Measurements from ENCODE around the gene GABRB3. TPM values are rescaled to one million over a fixed set of nuclear protein-coding genes. Genes with fewer than 3 reads are reported as not detected.

GABRB3 gene
- 1 to 10 TPM; 5.9 to 8.1 (median 7.1) TPM for polyA plus RNA-seq (ENCODE audit: insufficient read length in 4 of 4)

DNA sequence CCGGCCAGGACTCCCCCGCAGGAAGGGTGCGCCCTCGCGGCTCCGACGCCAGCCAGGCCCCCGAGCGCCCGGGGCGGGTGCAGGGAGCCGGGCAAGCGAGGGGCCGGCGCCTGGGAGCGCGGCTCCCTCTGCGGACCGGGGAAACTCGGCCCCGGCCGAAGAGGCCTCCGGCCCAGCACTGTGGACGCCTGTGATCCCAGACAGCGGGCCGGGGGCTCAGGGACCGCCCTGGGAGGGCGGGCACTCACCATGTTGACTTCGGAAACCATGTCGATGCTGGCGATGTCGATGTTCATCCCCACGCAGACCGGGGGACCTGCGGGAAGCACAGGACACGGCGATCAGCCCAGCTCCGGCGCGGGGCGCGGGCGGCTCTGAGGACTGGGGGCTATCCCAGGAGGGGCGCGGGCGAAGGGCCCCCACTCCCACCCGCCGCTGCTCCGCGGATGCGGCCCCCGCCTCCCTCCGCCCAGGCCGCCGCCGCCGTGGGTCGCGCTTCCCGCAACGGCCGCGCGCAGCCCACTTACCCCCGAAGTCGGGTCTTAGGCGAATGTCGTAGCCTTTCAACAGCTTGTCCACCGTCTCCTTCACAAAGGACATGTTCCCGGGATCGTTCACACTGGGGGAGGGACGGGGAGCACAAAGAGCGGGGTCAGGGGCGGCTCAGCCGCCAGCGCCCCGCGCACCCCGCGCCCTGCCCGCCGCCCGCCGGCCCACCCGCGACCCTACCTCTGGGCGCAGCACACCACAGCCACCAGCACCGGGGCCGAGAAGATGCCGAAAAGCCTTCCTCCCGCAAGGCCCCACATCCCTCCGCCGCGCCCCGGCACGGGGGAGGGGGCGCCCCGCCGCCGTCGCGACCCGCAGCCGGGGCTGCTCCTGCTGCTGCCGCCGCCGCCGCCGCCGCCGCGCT, at the start of gene GABRB3:
TSS of gene GABRB3 (minus strand) at position 913 of the 913 bp plus-strand sequence.
- no peak for DNase-seq (ENCODE audit: low read depth in 4 of 4, low spot score in 3 of 4)

- no peak for DNase-seq (ENCODE audit: low read depth in 4 of 4, low spot score in 3 of 4)
Measured at GRCh38 chr15:26807517-26808427, 34.9 kb upstream of the GABRB3 start.

- DNase-seq (ENCODE audit: low read depth in 4 of 4, low spot score in 3 of 4) = no peak
Measured at GRCh38 chr15:26806574-26806973, 33.7 kb upstream of the GABRB3 start.

GRCh38 chr15:26806151-26806550, 33.3 kb upstream of the GABRB3 start:
- no peak for DNase-seq (ENCODE audit: low read depth in 4 of 4, low spot score in 3 of 4)

DNA sequence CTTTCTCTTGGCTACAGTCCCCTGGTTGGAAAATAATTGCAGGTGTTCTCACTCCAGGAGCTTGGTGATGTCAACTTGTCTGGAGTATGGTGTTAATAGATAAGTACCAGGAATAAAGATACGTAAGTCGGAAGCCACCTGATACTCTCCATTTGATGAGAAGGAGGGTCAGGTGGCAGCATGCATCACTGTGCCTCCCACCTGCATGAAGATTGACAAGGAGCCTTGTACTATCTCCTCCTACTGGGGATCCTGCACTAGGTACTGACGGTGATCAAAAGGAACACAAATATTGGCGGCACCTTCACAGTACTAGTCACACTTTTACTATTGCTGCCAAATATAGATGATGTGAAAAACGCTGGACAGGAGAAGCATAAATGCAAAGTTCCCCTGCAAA, 32.6 kb upstream of the GABRB3 start:
- no peak for DNase-seq (ENCODE audit: low read depth in 4 of 4, low spot score in 3 of 4)

DNA sequence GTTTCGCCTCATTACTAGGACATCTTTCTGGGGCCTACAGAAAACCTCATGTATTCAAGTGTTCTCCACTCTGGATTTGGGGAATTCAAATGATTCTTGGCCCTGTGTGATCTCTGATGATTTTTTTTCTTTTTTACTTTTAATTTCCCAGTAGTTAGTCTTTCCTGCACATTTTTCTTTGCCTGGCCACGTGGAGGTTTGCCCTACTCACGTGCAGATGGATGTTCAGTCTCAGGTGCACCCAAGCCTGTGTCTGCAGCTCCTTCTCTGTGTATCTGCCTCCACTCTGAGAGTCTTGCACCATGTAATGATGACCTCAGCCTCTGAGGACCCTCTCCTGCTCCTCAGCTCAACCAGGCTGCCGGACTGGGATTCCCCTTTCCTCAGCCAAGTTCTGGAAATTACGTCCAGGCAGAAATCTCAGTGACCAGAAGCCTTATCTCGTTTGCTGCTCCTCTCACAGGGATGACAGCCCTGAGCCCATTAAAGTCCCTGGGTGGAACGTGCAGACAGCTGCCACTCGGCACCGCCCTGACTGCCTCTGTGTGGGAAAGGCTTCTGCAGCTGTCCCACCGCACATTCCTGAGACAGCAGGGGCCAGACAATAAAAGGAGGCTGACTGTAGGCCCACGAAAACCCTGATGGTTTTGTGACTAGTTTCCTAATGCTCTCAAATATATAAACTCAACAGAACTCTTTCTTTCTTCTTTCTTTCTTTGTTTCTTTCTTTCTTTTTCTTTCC, 31.4 kb upstream of the GABRB3 start:
- no peak for DNase-seq (ENCODE audit: low read depth in 4 of 4, low spot score in 3 of 4)

DNA sequence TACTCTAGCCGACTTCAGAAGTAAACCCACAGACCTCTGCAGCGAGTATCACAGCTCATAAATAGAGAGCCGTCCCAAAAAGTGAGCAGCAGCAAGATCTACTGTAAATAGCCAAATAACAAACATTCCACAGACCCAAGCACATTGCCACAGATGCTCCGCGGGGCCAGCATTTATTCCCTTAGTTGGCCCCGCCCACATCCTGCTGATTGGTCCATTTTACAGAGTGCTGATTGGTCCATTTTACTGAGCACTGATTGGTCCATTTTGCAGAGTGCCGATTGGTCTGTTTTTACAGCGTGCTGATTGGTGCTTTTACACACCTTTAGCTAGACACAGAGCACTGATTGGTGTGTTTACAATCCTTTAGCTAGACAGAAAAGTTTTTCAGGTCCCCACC, 17.3 kb upstream of the GABRB3 start:
- DNase-seq (ENCODE audit: low read depth in 4 of 4, low spot score in 3 of 4) = no peak

DNA sequence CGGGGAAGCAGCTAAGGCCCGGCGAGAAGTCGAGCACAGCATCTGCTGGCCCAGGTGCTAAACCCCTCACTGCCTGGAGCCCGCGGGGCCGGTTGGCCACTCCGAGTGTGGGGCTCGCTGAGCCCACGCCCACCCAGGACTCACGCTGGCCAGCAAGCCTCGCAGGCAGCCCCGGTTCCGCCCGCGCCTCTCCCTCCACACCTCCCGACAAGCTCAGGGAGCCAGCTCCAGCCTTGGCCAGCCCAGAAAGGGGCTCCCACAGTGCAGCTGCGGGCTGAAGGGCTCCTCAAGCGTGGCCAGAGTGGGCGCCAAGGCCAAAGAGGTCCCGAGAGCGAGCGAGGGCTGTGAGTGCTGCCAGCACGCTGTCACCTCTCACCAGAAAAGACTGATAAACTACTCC, 8.9 kb upstream of the GABRB3 start:
- no peak for DNase-seq (ENCODE audit: low read depth in 4 of 4, low spot score in 3 of 4)

GRCh38 chr15:26773917-26774316, 1.1 kb upstream of the GABRB3 start:
- no peak for DNase-seq (ENCODE audit: low read depth in 4 of 4, low spot score in 3 of 4)

GRCh38 chr15:26773067-26773877, 406 bp upstream of the GABRB3 start:
- DNase-seq (ENCODE audit: low read depth in 4 of 4, low spot score in 3 of 4) = peak in 1 of 4 donors; percentile 12

DNA sequence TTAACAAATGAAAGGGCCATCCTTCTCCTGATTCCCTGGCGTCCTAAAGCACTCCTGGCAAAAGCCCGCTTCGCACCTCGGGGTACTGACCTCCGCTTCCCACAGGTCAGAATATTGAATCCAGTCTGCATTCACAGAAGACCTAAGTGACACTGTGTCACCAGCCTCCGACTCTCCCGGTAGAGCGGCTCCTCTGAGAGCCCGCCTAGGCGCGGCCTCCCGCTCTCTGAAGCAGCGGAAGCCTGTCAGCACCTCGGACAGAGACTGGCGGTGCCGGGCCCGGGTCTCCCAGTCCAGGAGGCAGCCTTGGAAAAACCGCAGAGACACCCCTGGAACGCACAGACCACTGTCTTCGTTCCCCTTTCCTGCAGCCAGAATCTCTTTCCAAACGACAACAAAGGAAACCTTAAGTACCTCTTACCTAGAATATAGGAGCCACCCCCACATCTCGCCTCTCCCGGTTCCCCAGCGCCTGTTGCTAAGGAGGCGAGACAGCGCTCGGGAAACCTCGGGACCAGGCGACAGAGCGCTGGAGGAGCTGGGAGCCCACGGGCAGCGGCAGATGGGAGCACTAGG, 1.2 kb downstream of the GABRB3 start:
- DNase-seq (ENCODE audit: low read depth in 4 of 4, low spot score in 3 of 4) = peak; percentile 52 to 65 (median 61)

- DNase-seq (ENCODE audit: low read depth in 4 of 4, low spot score in 3 of 4) = no peak
Measured at GRCh38 chr15:26771168-26771567, 1.7 kb downstream of the GABRB3 start.

DNA sequence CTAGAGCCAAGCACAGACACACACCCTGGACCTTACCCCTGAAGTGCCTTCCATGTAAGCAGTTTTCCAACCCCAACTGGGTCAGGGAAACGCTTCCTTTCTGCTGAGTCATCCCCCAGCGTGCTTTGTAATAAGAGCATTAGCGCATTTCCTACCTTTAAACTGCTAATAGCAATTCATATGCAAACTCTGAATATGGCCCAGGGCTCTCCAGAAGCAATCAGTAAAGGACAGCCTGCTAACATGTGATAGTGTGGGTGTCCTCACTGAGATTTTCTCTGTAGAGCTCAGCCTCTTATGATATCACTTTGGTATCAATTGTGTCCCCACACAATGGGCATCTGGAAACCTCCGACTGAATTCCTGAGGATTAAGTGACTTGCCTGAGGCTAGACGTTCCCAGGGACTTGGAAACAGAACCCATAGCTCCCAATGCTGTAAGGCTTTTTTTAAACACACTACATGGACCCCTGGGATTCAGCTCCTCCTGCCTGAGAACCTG, 5.6 kb downstream of the GABRB3 start:
- DNase-seq (ENCODE audit: low read depth in 4 of 4, low spot score in 3 of 4) = no peak

DNA sequence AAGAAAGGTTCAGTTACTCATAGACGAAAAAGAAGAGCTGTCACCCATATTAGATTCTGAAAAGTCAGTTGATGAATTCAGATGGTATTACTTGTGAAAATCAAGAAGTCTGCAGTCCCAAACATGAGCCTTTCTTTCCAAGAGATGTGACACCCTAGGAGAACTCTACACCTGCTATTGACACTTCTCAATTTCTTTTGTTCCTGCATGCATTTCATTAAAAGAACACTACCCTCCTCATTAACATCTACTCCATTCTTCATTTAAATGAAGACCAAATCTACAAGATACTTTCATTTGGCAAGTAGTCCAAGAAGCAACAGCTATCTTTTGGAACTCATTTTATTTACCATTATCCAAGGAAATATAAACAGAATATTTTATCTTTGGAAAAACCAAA, 6.6 kb downstream of the GABRB3 start:
- no peak for DNase-seq (ENCODE audit: low read depth in 4 of 4, low spot score in 3 of 4)

- DNase-seq (ENCODE audit: low read depth in 4 of 4, low spot score in 3 of 4) = no peak
Measured at GRCh38 chr15:26759986-26760385, 12.9 kb downstream of the GABRB3 start.

GRCh38 chr15:26758079-26758478, 14.8 kb downstream of the GABRB3 start:
- no peak for DNase-seq (ENCODE audit: low read depth in 4 of 4, low spot score in 3 of 4)

GRCh38 chr15:26757141-26757540, 15.7 kb downstream of the GABRB3 start:
- DNase-seq (ENCODE audit: low read depth in 4 of 4, low spot score in 3 of 4) = no peak

GRCh38 chr15:26744894-26745293, 28.0 kb downstream of the GABRB3 start:
- DNase-seq (ENCODE audit: low read depth in 4 of 4, low spot score in 3 of 4) = no peak

DNA sequence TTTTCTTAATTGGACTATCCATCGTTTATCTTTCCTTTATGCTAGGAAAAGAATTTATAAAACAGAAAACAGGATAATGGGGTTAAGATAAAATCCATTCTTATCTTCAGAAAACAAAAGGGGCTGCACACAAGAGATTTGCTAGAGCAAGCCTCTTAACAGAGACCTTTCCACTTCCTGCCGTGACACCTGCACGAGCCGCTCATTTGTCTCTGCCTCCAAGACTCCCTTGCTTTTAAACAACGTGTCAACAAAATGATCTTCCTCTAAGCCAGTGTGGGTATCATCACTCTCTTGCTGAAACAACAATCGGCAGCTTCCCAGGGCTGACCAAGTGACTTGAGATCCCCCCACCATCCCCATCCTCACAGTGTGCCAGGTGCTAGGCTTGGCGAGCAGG, 33.1 kb downstream of the GABRB3 start:
- no peak for DNase-seq (ENCODE audit: low read depth in 4 of 4, low spot score in 3 of 4)

Measured in right renal pelvis (tissue), 4 donors.